ENCODE results near the gene TEX11.

DNA sequence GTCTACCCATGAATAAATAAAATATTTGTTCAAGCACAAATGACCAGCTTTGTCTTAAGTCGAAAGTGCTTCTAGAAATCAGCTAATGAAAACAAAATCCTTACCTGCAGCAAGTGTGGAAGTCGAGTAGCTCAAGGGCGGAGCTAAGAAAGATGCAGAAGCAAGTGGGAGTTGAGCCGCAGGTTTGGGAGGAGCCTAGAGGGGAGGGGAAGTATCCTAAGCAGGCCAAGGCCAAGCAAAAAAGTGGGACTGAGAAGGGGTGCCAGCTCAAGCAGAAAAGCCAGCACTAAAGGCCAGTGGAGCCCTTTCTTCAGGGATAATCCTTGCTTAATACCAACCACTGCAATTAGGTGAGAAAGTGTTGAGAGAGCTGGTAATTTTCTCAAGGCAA is 403.1 kb downstream of the TEX11 start:
- TF ChIP-seq, protein P1, sequence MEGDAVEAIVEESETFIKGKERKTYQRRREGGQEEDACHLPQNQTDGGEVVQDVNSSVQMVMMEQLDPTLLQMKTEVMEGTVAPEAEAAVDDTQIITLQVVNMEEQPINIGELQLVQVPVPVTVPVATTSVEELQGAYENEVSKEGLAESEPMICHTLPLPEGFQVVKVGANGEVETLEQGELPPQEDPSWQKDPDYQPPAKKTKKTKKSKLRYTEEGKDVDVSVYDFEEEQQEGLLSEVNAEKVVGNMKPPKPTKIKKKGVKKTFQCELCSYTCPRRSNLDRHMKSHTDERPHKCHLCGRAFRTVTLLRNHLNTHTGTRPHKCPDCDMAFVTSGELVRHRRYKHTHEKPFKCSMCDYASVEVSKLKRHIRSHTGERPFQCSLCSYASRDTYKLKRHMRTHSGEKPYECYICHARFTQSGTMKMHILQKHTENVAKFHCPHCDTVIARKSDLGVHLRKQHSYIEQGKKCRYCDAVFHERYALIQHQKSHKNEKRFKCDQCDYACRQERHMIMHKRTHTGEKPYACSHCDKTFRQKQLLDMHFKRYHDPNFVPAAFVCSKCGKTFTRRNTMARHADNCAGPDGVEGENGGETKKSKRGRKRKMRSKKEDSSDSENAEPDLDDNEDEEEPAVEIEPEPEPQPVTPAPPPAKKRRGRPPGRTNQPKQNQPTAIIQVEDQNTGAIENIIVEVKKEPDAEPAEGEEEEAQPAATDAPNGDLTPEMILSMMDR (IDR thresholded peaks at IDR 0.05): no peak
- no peak for TF ChIP-seq POLR2AphosphoS5 (IDR thresholded peaks at IDR 0.05)
